G401.6 (cell line): Measurements from ENCODE around the gene RBM7.

Source experiments
- FAIRE-seq: peaks from 2 replicates; lab custom pipeline; 2012; peaks lifted over from hg19 to GRCh38; lab: Jason Lieb, UNC

The RBM7 gene

GRCh38 chr11:114448749-114449482, 48.5 kb downstream of the RBM7 start:
- no peak for FAIRE-seq

- no peak for FAIRE-seq
Observed at GRCh38 chr11:114449845-114450244, 49.4 kb downstream of the RBM7 start.

GRCh38 chr11:114452399-114452798, 51.9 kb downstream of the RBM7 start:
- FAIRE-seq: no peak
